ENCODE measurements around the gene NFKBIL1.
"Not testable (repeated sequence)": the region's sequence is repeated elsewhere in the genome, so short reads cannot be mapped to it uniquely, and the experiment has no call there.

The NFKBIL1 gene

DNA sequence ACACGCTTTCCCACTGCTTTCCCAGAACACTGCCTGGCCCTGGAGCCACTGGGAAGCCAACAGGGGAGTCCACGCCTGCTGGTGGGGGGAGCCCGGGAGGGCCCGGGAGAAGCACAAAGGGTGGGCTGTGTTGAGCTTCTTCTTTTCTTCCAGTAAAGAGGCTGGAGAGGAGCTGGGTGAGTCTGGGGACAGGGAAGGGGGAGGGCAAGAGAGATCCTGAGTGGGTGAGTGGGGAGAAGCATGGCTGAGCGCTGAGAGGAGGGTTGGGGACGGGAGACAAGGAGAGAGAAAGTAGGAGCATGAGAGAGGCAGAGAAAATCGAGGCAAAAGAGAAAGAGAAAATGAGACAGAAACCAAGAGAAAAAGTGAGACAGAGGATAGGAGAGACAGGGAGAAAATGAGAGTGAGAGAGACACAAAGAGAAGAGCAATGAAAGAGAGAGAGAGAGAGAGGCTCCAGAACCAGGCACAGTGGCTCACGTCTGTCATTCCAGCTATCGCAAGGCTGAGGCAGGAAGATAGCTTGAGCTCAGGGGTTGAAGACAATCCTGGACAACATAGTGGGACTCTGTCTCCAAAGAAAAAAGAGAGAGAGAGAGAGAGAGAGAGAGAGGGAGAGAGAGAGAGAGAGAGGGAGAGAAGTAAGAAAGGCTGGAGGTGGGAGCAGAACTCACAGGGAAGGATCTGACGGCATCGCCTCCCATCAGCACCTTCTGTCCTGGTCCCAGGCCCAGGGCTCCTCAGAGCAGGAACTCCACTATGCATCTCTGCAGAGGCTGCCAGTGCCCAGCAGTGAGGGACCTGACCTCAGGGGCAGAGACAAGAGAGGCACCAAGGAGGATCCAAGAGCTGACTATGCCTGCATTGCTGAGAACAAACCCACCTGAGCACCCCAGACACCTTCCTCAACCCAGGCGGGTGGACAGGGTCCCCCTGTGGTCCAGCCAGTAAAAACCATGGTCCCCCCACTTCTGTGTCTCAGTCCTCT is 40.7 kb downstream of the NFKBIL1 start:
- TF ChIP-seq ZNF274 (IDR thresholded peaks at IDR 0.05; ENCODE audit: low read depth, low read length), result no peak
- H3K4me3 ChIP-seq (ENCODE audit: low read length), result peak overlapping the region; percentile 40; the same call in 1 of the 2 replicates

DNA sequence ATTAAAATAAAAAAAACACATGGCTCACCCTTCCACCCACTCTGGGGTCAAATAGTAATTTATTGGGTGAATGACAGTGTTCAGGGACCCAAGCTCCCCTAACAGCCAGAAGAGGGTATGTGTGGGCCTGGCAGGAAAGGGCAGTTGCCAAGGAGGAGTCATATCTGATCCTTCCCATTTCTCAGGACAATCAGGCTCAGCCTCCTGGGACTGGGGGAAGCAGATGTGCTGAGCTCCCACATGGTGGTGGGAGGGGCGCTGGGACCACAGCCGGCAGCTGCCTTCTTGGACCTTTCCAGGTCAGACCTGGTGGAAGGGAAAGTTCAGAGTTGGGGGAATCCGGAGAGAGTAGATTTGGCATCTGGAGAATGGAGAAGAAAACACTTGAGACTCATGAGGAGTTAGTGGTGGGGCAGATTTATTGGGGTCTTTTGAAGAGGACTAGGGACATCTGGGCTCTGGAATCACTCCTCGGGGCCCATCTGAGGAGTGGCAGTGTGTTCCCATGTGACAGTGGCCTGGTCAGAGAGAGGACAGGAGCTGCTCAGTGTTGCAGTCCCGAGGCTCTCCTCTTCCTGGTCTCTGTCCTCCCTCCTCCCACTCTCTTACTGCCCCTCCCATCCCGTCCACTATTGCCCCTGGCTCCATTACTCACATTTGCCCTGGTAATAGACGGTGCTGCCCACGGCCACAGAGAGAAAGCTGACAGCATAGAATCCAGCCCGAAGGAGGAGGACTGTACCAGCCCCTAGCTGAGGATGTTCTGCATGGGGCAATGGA is 41.7 kb downstream of the NFKBIL1 start:
- no peak overlapping the region for H3K4me3 ChIP-seq (ENCODE audit: low read length)
- TF ChIP-seq ZNF274 (IDR thresholded peaks at IDR 0.05; ENCODE audit: low read depth, low read length), result no peak

DNA sequence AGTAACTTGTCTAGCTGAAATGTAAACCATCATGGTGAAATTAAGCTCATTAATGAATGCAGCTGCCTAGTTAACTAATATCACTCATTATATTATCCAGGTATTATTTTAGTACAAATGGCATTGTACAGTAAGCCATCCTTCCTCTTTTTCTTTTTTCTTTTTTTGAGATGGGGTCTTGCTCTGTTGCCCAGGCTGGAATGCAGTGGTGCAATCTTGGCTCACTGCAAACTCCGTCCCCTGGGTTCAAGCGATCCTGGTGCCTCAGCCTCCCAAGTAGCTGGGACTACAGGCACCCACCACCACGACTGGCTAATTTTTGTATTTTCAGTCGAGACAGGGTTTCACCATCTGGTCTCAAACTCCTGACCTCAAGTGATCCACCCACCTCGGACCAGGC is 43.3 kb downstream of the NFKBIL1 start:
- H3K4me3 ChIP-seq (ENCODE audit: low read length), result not testable (repeated sequence)

DNA sequence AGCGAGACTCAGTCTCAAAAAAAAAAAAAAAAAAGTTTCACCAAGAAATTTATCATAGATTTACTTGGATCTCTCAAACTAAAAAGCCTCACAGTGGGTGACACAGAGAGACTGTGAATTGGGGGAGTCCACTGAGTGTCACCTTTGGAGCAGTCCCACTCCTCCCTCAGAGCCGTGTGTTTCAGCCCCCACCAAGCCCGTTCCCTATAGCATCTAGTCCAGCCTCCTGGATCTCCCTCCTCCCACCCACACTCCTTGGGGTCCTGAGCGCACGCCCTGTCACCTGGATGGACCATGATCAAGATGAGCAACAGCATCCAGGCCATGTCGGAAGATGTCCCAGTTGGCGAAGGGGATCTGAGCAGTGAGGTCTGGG is 45.0 kb downstream of the NFKBIL1 start:
- no peak overlapping the region; the same call in 1 of the 2 replicates for H3K4me3 ChIP-seq (ENCODE audit: low read length)
- TF ChIP-seq ZNF274 (IDR thresholded peaks at IDR 0.05; ENCODE audit: low read depth, low read length), result no peak

DNA sequence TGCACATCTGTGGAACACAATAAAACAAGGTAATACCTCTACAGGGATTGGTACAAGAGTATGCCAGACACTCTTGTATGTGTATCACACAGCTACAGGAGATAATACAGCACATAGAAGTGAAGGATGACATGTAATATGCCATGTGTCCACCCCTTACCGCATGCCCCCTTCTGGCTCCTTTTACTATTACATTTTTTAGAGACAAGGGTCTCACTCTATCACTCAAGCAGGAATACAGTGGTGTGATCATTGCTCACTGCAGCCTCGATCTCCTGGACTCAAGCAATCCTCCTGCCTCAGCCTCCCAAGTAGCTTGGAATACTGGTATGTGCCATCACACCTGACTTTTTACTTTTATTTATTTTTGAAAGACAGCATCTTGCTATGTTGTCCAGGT is 49.6 kb downstream of the NFKBIL1 start:
- TF ChIP-seq ZNF274 (IDR thresholded peaks at IDR 0.05; ENCODE audit: low read depth, low read length), result no peak
- no peak overlapping the region for H3K4me3 ChIP-seq (ENCODE audit: low read length)

DNA sequence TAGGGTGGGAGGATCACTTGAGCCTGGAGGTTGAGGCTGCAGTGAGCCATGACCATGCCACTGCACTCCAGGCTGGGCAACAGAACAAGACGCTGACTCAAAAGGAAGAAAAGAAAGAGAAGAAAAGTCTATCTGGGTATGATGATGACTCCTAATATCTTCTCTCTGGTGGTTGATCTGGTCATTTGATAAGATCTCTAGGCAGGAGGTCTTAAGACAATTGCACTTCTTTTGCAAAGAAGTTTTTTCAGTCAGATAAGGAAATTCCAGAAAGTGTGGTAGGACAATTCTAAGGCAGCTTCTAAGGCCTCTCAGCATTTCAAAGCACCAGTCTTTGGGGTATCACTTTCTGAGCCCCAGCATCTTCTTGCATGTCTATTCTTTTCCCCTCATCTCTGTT is 59.9 kb downstream of the NFKBIL1 start:
- no peak overlapping the region for H3K4me3 ChIP-seq (ENCODE audit: low read length)
- no peak for TF ChIP-seq ZNF274 (IDR thresholded peaks at IDR 0.05; ENCODE audit: low read depth, low read length)
